ENCODE measurements around the gene PIP5K1C. TPM values are rescaled to one million over a fixed set of nuclear protein-coding genes. Genes with fewer than 3 reads are reported as not detected.

PIP5K1C gene
- total RNA-seq, 1 experiment from 2014 or later: 20.0 TPM

DNA sequence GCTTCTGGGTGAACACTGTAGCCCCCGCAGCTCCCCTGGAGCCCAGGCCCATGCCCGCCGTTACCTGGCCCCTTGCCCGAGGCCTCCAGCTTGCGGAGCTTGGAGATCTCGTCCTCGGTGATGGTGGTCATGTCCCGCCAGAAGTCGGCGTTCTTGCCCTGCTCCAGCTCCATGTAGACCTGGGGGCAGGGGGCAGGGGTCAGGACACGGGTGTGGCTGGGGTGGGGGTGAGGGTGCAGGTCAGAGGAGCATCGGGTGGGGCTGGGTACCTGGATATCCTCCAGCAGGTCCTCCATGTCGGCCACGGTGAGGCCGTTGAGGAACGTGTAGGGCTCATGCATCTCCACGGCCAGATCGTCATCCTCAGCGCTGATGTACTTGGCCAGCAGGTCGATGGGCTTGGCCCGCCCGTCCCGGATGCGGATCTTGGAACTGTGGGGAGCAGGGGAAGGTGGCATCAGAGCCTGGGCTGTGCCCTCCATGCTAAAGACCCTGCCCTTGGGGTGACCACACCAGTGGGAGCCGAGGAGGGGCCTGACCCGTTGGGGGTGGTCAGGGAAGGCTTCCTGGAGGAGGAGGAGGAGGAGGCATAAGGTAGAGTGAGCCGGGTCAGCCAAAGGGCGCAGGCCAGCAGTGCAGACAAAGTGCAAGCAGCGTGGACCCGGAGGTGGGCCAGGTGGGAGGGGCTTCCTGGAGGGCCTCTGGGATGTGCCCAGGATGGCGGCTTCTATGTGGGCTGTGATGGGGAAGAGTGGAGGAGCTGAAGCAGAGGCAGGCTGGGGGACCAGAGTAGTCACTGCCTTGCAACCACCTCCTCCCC, 81.2 kb downstream of the PIP5K1C start:
- DNase-seq: no peak
- no peak overlapping the region for H3K27ac ChIP-seq
- TF ChIP-seq, protein P1, sequence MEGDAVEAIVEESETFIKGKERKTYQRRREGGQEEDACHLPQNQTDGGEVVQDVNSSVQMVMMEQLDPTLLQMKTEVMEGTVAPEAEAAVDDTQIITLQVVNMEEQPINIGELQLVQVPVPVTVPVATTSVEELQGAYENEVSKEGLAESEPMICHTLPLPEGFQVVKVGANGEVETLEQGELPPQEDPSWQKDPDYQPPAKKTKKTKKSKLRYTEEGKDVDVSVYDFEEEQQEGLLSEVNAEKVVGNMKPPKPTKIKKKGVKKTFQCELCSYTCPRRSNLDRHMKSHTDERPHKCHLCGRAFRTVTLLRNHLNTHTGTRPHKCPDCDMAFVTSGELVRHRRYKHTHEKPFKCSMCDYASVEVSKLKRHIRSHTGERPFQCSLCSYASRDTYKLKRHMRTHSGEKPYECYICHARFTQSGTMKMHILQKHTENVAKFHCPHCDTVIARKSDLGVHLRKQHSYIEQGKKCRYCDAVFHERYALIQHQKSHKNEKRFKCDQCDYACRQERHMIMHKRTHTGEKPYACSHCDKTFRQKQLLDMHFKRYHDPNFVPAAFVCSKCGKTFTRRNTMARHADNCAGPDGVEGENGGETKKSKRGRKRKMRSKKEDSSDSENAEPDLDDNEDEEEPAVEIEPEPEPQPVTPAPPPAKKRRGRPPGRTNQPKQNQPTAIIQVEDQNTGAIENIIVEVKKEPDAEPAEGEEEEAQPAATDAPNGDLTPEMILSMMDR (conservative IDR thresholded peaks at IDR 0.05): peak; percentile 27; the same call in 1 of the 2 replicates
- no peak for TF ChIP-seq EZH2 (IDR thresholded peaks at IDR 0.05; ENCODE audit: low read depth)
- ChIA-PET POLR2A (ENCODE audit: unreplicated experiment) (no interaction called here), CTCF (no interaction called here)
- H3K36me3 ChIP-seq (ENCODE audit: low read depth): no peaks in the 10 kb centered on the region
- no TSS peak for BruUV-seq (replicated peaks)
- H3K4me1 ChIP-seq (replicated peaks; ENCODE audit: insufficient read depth): no peaks in the 10 kb centered on the region
- H3K9me3 ChIP-seq (ENCODE audit: insufficient read depth, low read depth): no peaks in the 10 kb centered on the region
- no peak overlapping the region for H3K4me3 ChIP-seq
- H3K27me3 ChIP-seq (ENCODE audit: insufficient read depth, low read depth): no peaks in the 10 kb centered on the region
- no peaks in the 10 kb centered on the region for H3K9me2 ChIP-seq (ENCODE audit: insufficient read depth)
- H3K4me2 ChIP-seq: no peak overlapping the region
- no peaks in the 10 kb centered on the region for H4K20me1 ChIP-seq (ENCODE audit: insufficient read depth)
- intact Hi-C loops (cut with micrococcal nuclease; ENCODE audit: unreplicated experiment): loop anchor here (1.0 kb wide), 1 partner anchor 74 kb away; no protein-coding TSS in a partner anchor
- peaks cover under 1% of the 10 kb centered on the region; the same call in 1 of the 2 replicates for H3K79me2 ChIP-seq (ENCODE audit: low read depth)
- no peaks in the 10 kb centered on the region for H3F3A ChIP-seq (ENCODE audit: insufficient read depth, low read depth)
- no peak overlapping the region for H2AFZ ChIP-seq

DNA sequence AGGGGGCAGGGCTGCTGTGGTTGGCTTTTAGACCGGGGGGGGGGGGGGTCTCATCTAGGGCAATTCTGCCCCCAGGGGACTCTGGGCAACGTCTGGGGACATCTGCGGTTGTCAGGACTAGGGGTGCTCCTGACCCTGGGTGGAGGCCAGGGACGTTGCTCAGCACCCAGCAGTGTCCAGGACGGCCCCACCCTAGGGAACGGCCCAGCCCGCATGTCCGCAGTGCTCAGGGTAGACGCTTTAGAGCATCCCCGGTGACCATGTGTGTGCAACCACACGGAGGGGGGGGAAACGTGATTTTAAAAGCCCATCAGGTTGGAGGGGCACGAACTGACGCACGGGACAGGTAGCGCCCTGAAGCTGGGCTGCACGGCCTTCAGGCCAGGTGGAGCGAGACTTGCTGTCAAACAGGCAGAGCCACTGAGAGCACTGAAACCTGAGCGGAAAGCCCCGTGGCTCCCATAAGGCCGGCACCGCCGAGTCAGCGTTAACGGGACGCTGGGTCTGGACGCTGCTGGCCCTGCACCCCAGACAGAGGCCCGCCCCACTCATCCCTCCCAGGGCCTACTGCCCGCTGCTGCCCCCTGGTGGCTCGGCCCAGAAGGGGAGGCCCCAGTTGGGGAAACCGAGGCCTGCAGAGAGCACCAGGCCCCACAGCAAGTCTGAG, 82.0 kb downstream of the PIP5K1C start:
- peak in 1 of 2 experiments; percentile 33 for DNase-seq
- BruUV-seq (replicated peaks): no TSS peak
- Histone ChIP-seq H3K27ac (no peak overlapping the region), H3K36me3 (ENCODE audit: low read depth) (no peaks in the 10 kb centered on the region), H3K4me1 (replicated peaks; ENCODE audit: insufficient read depth) (no peaks in the 10 kb centered on the region), H3F3A (ENCODE audit: insufficient read depth, low read depth) (no peaks in the 10 kb centered on the region), H3K9me3 (ENCODE audit: insufficient read depth, low read depth) (no peaks in the 10 kb centered on the region), H2AFZ (no peak overlapping the region), H3K4me3 (no peak overlapping the region), H4K20me1 (ENCODE audit: insufficient read depth) (no peaks in the 10 kb centered on the region), H3K9me2 (ENCODE audit: insufficient read depth) (no peaks in the 10 kb centered on the region), H3K4me2 (no peak overlapping the region), H3K79me2 (ENCODE audit: low read depth) (no peaks in the 10 kb centered on the region), H3K27me3 (ENCODE audit: insufficient read depth, low read depth) (no peaks in the 10 kb centered on the region)
- ChIA-PET POLR2A (ENCODE audit: unreplicated experiment) (no interaction called here), CTCF (interaction anchor here (0.6 kb wide), 1 partner anchor 99 kb away, joined by 3 read pairs; no protein-coding TSS in a partner anchor)
- intact Hi-C loops (cut with micrococcal nuclease; ENCODE audit: unreplicated experiment): loop anchor here (1.0 kb wide), 1 partner anchor 73 kb away; no protein-coding TSS in a partner anchor
- TF ChIP-seq, protein P1 (conservative IDR thresholded peaks at IDR 0.05): peak; percentile 81
- no peak for TF ChIP-seq EZH2 (IDR thresholded peaks at IDR 0.05; ENCODE audit: low read depth)

DNA sequence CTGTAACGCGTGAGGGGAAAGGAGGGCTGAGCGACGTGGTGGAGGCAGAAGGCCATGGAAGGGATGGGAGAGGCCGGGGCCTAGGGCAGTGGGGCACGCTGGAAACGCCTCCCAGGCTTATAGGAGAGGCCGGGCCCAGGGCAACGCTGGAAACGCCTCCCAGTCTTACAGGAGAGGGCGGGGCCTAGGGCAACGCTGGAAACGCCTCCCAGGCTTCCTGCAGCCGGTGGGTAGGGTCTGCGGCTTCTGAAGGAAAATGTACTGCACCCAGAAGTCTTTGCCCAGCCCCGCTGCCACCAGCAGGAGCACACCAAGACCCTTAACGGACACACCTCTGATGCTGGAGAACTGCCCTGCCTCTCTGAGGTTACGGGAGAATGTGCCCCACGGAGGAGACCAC, 82.8 kb downstream of the PIP5K1C start:
- Histone ChIP-seq H3K4me3 (no peak overlapping the region), H3K4me2 (no peak overlapping the region), H3K79me2 (ENCODE audit: low read depth) (no peaks in the 10 kb centered on the region), H3K27ac (no peak overlapping the region), H3K9me3 (ENCODE audit: insufficient read depth, low read depth) (no peaks in the 10 kb centered on the region), H3K27me3 (ENCODE audit: insufficient read depth, low read depth) (no peaks in the 10 kb centered on the region), H4K20me1 (ENCODE audit: insufficient read depth) (no peaks in the 10 kb centered on the region), H3F3A (ENCODE audit: insufficient read depth, low read depth) (no peaks in the 10 kb centered on the region), H3K4me1 (replicated peaks; ENCODE audit: insufficient read depth) (no peaks in the 10 kb centered on the region), H3K36me3 (ENCODE audit: low read depth) (no peaks in the 10 kb centered on the region), H2AFZ (no peak overlapping the region), H3K9me2 (ENCODE audit: insufficient read depth) (no peaks in the 10 kb centered on the region)
- BruUV-seq (replicated peaks): no TSS peak
- CTCF ChIA-PET: interaction anchor here (0.6 kb wide), 1 partner anchor 100 kb away, joined by 3 read pairs; no protein-coding TSS in a partner anchor
- POLR2A ChIA-PET (ENCODE audit: unreplicated experiment): no interaction called here
- DNase-seq: no peak
- no peak for TF ChIP-seq EZH2 (IDR thresholded peaks at IDR 0.05; ENCODE audit: low read depth)
- TF ChIP-seq, protein P1 (conservative IDR thresholded peaks at IDR 0.05): no peak
- intact Hi-C loops (cut with micrococcal nuclease; ENCODE audit: unreplicated experiment): no loop called here
